HFFc6 (cell line): ENCODE results near the gene HOXD10. TPM values are rescaled to one million over a fixed set of nuclear protein-coding genes. Genes with fewer than 3 reads are reported as not detected.

ENCODE experiments used
- DNase-seq: peaks from one replicate; pipeline ENCODE4 v3.0.0-alpha.2; 2018
- H3K27ac Mint-ChIP-seq: 2 replicates; pipeline ENCODE4 v1.8.0; 2020; ENCODE audit warnings: mild to moderate bottlenecking, mixed read lengths
- H3K27me3 Mint-ChIP-seq: 2 replicates; pipeline ENCODE4 v1.8.0; 2021; ENCODE audit warnings: mild to moderate bottlenecking, moderate library complexity, mixed read lengths; ENCODE audit not compliant: insufficient read depth
- H3K36me3 Mint-ChIP-seq: 2 replicates; pipeline ENCODE4 v1.8.0; 2021; ENCODE audit warnings: low read depth, mixed read lengths
- H3K4me1 Mint-ChIP-seq: 2 replicates; pipeline ENCODE4 v1.8.0; 2020; ENCODE audit warnings: low read depth, mixed read lengths
- H3K4me3 Mint-ChIP-seq: 2 replicates; pipeline ENCODE4 v1.8.0; 2020; ENCODE audit warnings: mild to moderate bottlenecking, moderate library complexity, mixed read lengths
- H3K9me3 Mint-ChIP-seq: 2 replicates; pipeline ENCODE4 v1.8.0; 2020; ENCODE audit warnings: mild to moderate bottlenecking, mixed read lengths
- total RNA-seq, 6 experiments: library from RNA; stranded (reverse); fragmentation: NEBNext Ultra II Directional; extraction: Animal tissue kit (Norgen Biotek cat#: 25700); gene quantifications; 2 replicates in 1 of 6; 3 replicates in 5 of 6; pipeline ENCODE4 v1.2.3, GENCODE V29; 2021
- TF ChIP-seq, protein P1 (sequence below): fragments of 200-600 bp; sonication (generic); IDR thresholded peaks from 2 replicates; pipeline ENCODE4 v1.5.0; 2021; ENCODE audit warnings: antibody characterized with exemption, mild to moderate bottlenecking

Gene HOXD10
- total RNA-seq, 6 experiments from 2014 or later: 10.9 to 14.5 (median 12.8) TPM

GRCh38 chr2:176095421-176095820, 21.2 kb upstream of the HOXD10 start:
- no peak for DNase-seq
- H3K36me3 Mint-ChIP-seq: peaks cover 8% of the 10 kb centered on the region; the same call in 1 of the 2 replicates
- no peak overlapping the region for H3K27ac Mint-ChIP-seq
- TF ChIP-seq, protein P1, sequence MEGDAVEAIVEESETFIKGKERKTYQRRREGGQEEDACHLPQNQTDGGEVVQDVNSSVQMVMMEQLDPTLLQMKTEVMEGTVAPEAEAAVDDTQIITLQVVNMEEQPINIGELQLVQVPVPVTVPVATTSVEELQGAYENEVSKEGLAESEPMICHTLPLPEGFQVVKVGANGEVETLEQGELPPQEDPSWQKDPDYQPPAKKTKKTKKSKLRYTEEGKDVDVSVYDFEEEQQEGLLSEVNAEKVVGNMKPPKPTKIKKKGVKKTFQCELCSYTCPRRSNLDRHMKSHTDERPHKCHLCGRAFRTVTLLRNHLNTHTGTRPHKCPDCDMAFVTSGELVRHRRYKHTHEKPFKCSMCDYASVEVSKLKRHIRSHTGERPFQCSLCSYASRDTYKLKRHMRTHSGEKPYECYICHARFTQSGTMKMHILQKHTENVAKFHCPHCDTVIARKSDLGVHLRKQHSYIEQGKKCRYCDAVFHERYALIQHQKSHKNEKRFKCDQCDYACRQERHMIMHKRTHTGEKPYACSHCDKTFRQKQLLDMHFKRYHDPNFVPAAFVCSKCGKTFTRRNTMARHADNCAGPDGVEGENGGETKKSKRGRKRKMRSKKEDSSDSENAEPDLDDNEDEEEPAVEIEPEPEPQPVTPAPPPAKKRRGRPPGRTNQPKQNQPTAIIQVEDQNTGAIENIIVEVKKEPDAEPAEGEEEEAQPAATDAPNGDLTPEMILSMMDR: no peak
- H3K27me3 Mint-ChIP-seq: peaks cover 30% of the 10 kb centered on the region
- peaks cover 27% of the 10 kb centered on the region for H3K4me1 Mint-ChIP-seq
- no peak overlapping the region for H3K4me3 Mint-ChIP-seq
- no peaks in the 10 kb centered on the region for H3K9me3 Mint-ChIP-seq

DNA sequence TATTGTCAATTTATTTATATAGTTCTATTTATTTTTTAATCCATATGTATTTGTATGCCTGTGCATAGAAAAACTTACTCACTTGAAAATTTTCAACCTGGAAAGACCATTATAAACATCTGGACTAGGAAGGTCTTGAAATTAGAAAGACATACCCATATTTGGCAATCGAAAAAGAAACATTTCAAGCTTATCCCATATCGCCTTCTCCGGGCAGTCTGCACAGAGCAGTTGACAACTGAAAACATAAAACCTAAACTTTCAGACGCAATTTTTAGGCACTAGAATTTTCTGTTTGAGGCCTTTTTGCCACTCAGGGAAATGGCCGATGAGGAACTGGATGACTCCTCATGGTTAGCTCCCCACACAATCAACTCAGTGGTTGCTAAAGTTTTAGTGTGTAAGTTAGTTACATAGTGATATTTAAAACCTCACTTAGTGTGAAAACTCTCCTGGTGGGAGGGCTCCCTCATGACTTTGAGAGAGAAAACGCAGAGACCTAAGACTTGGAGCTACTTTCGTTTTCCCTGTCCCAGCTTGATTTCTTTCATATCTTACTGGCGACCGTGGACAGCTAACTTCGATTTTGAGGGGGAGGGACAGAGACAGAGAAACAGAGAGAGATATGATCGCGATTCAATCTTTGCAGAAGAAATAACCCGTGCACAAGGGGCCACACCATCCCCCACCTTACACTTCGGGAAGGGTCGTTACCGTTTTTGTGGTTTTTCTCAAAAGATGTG, 20.2 kb upstream of the HOXD10 start:
- peaks cover 24% of the 10 kb centered on the region for H3K27me3 Mint-ChIP-seq
- H3K4me3 Mint-ChIP-seq: peak overlapping the region; percentile 85
- H3K4me1 Mint-ChIP-seq: peaks cover 27% of the 10 kb centered on the region
- H3K36me3 Mint-ChIP-seq: peaks cover 8% of the 10 kb centered on the region; the same call in 1 of the 2 replicates
- H3K9me3 Mint-ChIP-seq: no peaks in the 10 kb centered on the region
- peak overlapping the region; percentile 87 for H3K27ac Mint-ChIP-seq
- DNase-seq: no peak
- TF ChIP-seq, protein P1: no peak

GRCh38 chr2:176096986-176097819, 19.4 kb upstream of the HOXD10 start:
- peak; percentile 65 for DNase-seq
- no peaks in the 10 kb centered on the region for H3K9me3 Mint-ChIP-seq
- H3K27ac Mint-ChIP-seq: peak overlapping the region; percentile 87
- TF ChIP-seq, protein P1: peak; percentile 87
- H3K4me3 Mint-ChIP-seq: peak overlapping the region; percentile 85
- H3K4me1 Mint-ChIP-seq: peaks cover 27% of the 10 kb centered on the region
- H3K27me3 Mint-ChIP-seq: peaks cover 23% of the 10 kb centered on the region
- H3K36me3 Mint-ChIP-seq: peaks cover 8% of the 10 kb centered on the region; the same call in 1 of the 2 replicates

DNA sequence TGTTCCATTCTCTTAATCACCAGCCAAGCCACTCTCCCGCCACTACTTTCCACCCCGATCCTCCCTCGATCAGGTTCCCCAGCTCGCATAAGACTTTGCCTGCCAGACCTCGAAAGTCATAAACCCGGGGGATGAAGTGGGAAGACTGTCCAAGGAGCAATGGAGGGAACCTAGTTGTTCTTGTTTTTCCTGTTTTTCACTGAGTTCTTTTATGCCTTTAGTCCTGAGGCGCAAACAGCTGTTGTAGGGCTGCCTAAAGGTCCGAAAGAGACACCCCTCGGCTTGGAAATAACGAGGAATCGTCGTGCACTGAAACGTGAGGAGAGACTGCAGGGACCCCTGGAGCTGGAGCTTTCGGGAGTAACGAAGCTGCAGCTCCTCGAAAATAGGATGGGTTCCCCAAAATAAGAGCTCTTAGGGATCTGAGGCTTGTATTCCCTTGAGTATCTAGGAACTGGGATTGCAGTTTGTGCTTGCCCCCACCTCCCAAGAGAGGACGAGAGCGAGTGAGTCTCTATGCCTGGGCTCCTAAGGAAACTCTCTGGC, 18.7 kb upstream of the HOXD10 start:
- peak overlapping the region; percentile 87; the same call in 1 of the 2 replicates for H3K27ac Mint-ChIP-seq
- no peak for DNase-seq
- peaks cover 28% of the 10 kb centered on the region for H3K4me1 Mint-ChIP-seq
- H3K9me3 Mint-ChIP-seq: no peaks in the 10 kb centered on the region
- TF ChIP-seq, protein P1: peak; percentile 5; the same call in 1 of the 2 replicates
- peak overlapping the region; percentile 85 for H3K4me3 Mint-ChIP-seq
- H3K27me3 Mint-ChIP-seq: peaks cover 22% of the 10 kb centered on the region
- H3K36me3 Mint-ChIP-seq: peaks cover 8% of the 10 kb centered on the region; the same call in 1 of the 2 replicates

GRCh38 chr2:176098366-176099158, 18.0 kb upstream of the HOXD10 start:
- Mint-ChIP-seq H3K27me3 (peaks cover 20% of the 10 kb centered on the region), H3K4me3 (peak overlapping the region; percentile 85)

More at GRCh38 chr2:176098366-176099158, 18.0 kb upstream of the HOXD10 start:
- DNase-seq: no peak
- Mint-ChIP-seq H3K9me3 (no peaks in the 10 kb centered on the region), H3K36me3 (peaks cover 6% of the 10 kb centered on the region; the same call in 1 of the 2 replicates), H3K4me1 (peaks cover 30% of the 10 kb centered on the region), H3K27ac (no peak overlapping the region)
- TF ChIP-seq, protein P1: no peak
